HPDE6-E6E7 (cell line): ENCODE measurements around the gene PLCB4.

Experiments used
- DNase-seq: peaks from one replicate; pipeline ENCODE4 v3.0.0; 2011; ENCODE audit warnings: missing footprints; ENCODE audit errors: extremely low spot score

Gene PLCB4

GRCh38 chr20:9518576-9519175 is 449.8 kb downstream of the PLCB4 start:
- DNase-seq, result no peak

GRCh38 chr20:9520086-9520485 is 451.2 kb downstream of the PLCB4 start:
- DNase-seq, result no peak

- DNase-seq, result no peak
Measured at GRCh38 chr20:9523636-9524035, 454.7 kb downstream of the PLCB4 start.
